Jurkat, Clone E6-1 (cell line): Measurements from ENCODE around the gene GMPR. TPM values are rescaled to one million over a fixed set of nuclear protein-coding genes. Genes with fewer than 3 reads are reported as not detected.
A peak's percentile ranks its signal among the peaks of the same experiment; 100 is the strongest.

Experiments used
- DNase-seq: peaks from one replicate; pipeline ENCODE4 v3.0.0-alpha.2; 2011; ENCODE audit warnings: low read depth, low spot score
- H3K4me3 ChIP-seq: 2 replicates; pipeline ENCODE4 v1.5.1; 2011; ENCODE audit warnings: mild to moderate bottlenecking, low read length, control low read depth, moderate library complexity
- polyA plus RNA-seq: library from polyadenylated mRNA; unstranded; fragments of >200 nt; gene quantifications from one replicate; pipeline ENCODE4 v1.2.1, GENCODE V29; 2012; ENCODE audit warnings: missing spikeins; ENCODE audit not compliant: insufficient read length, insufficient read depth

GMPR gene
- 11.5 TPM for polyA plus RNA-seq

- peak within 1 kb of the TSS; percentile 29 for H3K4me3 ChIP-seq
- DNase-seq: peak; percentile 8
Observed at GRCh38 chr6:16238057-16238962, at the start of gene GMPR. Gene GMPR (plus strand): TSS chr6:16238587. CDS start chr6:16238694, 107 bp downstream.

GRCh38 chr6:16190214-16190613 is 48.2 kb upstream of the GMPR start:
- DNase-seq: no peak
- no peak overlapping the region for H3K4me3 ChIP-seq

- H3K4me3 ChIP-seq: no peak overlapping the region
- DNase-seq: no peak
Observed at GRCh38 chr6:16196260-16196983, 42.0 kb upstream of the GMPR start.

GRCh38 chr6:16196984-16197546 is 41.3 kb upstream of the GMPR start:
- no peak overlapping the region for H3K4me3 ChIP-seq
- DNase-seq: no peak

- DNase-seq: no peak
- no peak overlapping the region for H3K4me3 ChIP-seq
Observed at GRCh38 chr6:16198061-16198705, 40.2 kb upstream of the GMPR start.

- no peak for DNase-seq
- no peak overlapping the region for H3K4me3 ChIP-seq
Observed at GRCh38 chr6:16199804-16200203, 38.6 kb upstream of the GMPR start.

- no peak for DNase-seq
- no peak overlapping the region for H3K4me3 ChIP-seq
Observed at GRCh38 chr6:16200321-16200883, 38.0 kb upstream of the GMPR start.

GRCh38 chr6:16201706-16202105 is 36.7 kb upstream of the GMPR start:
- no peak overlapping the region for H3K4me3 ChIP-seq
- DNase-seq: no peak

GRCh38 chr6:16204653-16205376 is 33.6 kb upstream of the GMPR start:
- no peak for DNase-seq
- no peak overlapping the region for H3K4me3 ChIP-seq

- no peak overlapping the region for H3K4me3 ChIP-seq
- no peak for DNase-seq
Observed at GRCh38 chr6:16205377-16206144, 32.8 kb upstream of the GMPR start.

- DNase-seq: peak; percentile 27
- H3K4me3 ChIP-seq: no peak overlapping the region
Observed at GRCh38 chr6:16206595-16207037, 31.8 kb upstream of the GMPR start.

GRCh38 chr6:16208989-16209388 is 29.4 kb upstream of the GMPR start:
- no peak for DNase-seq
- no peak overlapping the region for H3K4me3 ChIP-seq

- no peak overlapping the region for H3K4me3 ChIP-seq
- DNase-seq: no peak
Observed at GRCh38 chr6:16209539-16209938, 28.8 kb upstream of the GMPR start.

GRCh38 chr6:16212276-16212675 is 26.1 kb upstream of the GMPR start:
- H3K4me3 ChIP-seq: no peak overlapping the region
- DNase-seq: no peak

- no peak overlapping the region for H3K4me3 ChIP-seq
Observed at GRCh38 chr6:16216501-16217155, 21.8 kb upstream of the GMPR start.

GRCh38 chr6:16217156-16217721 is 21.1 kb upstream of the GMPR start:
- DNase-seq: no peak
- no peak overlapping the region for H3K4me3 ChIP-seq

More at GRCh38 chr6:16216501-16217155, 21.8 kb upstream of the GMPR start:
- DNase-seq: no peak

GRCh38 chr6:16222826-16223225 is 15.6 kb upstream of the GMPR start:
- no peak overlapping the region for H3K4me3 ChIP-seq
- DNase-seq: no peak
